Fibroblast of skin of right biceps (primary cell): ENCODE measurements around the gene SQSTM1.

Experiments
- DNase-seq: peaks from one replicate; pipeline ENCODE4 v3.0.0-alpha.2; 2013

Gene SQSTM1

DNA sequence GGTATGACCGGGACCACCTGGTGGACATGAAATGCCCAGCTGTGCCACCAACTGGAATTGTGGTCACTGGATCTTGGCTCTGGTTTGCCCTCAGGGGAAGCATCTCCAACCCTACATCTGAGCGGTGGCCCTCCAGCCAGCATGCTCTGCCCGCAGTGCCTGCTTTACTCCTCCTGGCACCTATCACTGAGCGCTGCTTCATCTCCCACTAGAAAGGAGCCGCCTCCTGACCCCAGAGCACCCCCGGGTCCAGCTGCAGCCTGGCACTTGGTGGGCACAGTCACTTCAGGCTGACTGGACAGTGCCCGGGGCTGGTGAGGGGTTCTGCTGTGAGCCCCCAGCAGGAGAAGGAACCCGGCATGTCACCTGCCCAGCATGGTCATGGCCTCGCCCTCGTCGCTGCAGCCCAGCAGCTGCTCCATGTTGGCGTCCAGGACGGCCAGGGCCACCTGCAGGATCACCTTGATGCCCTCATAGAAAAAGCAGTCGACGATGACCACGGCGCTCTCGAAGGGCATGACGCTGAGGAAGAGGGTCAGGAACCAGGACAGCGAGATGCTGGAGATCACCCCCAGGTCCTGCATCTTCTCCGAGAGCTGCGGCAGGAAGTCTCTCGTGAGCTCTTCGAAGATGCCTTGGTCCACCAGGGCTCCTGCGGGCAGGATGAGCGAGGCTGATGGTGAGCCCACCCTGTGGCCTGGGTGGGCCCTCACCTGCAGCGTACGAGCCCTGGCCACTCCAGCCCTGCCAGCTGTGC is 54.0 kb downstream of the SQSTM1 start:
- DNase-seq, result no peak

GRCh38 chr5:179875741-179876609 is 55.3 kb downstream of the SQSTM1 start:
- DNase-seq, result no peak

- no peak for DNase-seq
Measured at GRCh38 chr5:179876610-179876952, 55.9 kb downstream of the SQSTM1 start.

DNA sequence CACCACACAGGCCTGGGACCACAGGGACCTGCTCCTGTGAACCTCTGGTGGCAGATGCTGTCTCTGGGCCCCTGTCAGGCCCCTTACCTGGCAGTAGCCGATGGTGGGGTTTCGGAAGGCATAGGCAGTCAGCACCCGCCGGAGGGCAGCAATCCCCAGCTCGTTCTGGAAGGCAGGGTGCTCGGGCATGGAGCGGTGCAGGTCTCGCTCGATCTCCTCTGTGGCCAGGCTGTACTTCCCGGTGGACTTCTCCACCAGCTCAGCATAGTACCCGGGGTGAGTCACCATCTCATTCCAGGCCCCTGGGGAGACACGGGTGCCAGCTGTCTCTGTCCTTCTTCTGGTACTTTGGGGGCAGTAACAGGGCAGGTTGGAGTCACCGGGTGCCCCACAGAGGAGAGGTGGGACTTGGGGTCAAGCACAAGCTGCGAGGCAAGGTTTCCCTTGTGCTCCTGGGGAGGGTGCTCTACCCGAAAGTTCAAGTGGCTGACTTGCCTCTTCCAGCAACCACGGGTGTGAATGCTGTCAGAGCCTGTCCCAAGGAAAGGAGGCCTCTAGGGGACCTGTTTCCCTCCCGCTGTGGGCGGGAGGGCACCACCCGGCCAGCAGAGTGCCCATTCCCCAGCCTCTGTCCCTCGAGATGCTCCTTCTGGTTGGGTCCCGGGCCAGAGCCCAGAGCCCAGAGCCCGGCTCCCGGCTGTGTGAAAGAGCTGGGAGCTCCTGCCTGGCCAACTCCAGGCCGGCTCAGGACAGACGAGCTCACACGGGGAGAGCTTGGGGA is 57.7 kb downstream of the SQSTM1 start:
- no peak for DNase-seq

DNA sequence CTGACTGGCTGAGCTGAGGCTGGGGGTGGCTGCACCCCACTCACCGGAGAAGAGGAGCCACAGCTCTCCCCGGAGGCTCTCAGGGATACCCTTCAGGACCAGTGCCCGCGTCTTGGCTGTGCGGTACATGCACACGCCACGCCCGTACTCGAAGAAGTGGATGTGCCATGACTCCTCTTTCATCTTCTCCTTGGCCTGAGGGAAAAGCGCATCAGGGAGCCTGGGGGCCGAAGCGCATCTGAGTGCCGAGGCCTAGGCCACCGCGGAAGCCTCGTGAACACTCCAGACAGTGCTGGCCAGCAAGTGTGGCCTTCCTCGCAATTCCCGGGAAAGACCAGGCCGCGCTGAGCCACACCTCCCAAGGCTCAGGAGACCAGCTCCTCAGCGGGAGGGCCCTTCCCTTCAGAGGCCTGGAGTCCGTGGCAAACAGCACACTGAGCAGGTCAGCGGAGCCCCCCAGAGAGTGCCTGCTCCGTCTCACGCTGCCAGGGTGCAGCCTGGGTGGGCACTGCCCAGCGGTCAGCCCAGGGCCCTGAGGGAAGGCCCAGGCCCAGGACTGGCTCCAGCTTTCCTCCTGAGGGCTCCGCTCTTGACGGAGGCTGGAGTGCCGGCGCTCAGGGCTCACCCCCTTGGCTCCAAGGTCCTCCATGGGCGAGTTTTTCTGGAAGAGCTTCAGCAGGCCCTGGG is 58.4 kb downstream of the SQSTM1 start:
- DNase-seq, result no peak

GRCh38 chr5:179879690-179880010 is 58.9 kb downstream of the SQSTM1 start:
- DNase-seq, result no peak

DNA sequence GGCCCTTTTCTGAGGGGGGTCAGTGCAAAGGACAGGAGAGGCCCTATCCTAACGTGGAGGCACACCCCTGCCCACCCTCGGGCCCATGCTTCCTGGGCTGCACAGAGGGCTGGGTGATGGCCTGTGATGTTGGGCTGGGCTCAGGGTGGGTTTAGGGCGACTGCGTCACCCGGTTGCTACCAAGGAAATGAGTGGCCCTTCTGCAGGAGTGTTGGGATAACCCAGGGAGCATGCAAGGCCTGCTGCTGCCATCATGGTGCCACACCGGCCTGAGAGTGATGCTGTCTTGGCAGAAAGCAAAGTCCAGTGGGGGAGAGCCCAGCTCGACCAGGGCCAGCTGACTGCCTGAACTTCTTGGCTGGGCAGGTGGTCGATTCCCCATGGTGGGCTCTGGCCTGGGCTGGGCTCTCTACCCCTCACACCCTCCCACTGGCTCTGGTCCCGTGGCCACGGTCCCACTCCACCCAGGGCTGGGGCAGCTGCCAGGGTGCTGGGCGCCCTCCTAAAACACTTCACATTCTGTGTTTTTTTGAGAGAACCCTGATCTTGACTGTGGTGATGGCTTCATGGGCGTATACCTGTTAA is 59.5 kb downstream of the SQSTM1 start:
- DNase-seq, result no peak

- DNase-seq, result no peak
Measured at GRCh38 chr5:179880848-179881590, 60.3 kb downstream of the SQSTM1 start.

GRCh38 chr5:179882338-179882737 is 61.6 kb downstream of the SQSTM1 start:
- DNase-seq, result no peak

DNA sequence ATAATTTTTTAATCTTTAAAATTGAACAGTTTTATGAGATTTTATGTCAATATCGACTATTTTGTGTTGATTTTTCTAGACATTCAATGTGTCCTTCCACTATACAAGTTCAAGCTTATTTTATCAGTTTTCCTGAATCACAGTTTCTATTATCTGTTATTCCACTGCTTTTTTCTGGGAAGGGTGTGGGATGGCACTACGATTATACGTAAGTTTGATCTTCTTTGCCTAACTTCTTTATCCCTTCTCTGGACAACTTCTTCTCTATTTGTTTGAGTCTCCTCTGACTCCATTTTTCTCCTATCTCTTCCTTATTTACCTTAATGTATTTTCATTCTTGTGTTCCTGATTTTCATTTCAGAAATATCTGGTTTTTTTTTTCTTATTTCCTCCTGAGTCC is 62.5 kb downstream of the SQSTM1 start:
- no peak for DNase-seq

DNA sequence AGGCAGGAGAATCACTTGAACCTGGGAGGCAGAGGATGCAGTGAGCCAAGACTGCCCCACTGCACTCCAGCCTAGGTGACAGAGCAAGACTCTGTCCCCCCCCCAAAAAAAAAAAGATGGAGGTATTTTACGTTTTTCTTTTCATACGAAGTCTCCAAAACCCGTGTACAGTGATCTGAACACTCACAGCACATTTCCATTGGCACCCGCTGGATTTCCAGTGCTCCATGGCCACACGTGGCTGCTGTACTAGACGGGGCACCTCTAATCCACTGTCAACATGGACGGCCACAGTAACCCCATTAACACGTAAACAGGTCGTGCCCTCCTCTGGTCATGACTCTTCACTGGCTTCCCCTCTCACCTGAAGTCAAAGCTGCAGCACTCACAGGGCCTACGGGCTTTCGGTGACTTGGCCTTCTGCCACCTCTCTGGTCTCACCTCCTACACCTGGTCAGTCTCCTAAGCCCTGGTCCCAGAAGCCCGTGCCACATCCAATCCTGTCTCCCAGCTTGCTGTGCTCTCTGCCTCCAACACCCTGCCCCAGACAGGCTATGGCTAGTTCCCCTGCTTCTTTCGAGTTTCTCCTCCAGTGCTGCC is 64.9 kb downstream of the SQSTM1 start:
- DNase-seq, result no peak

GRCh38 chr5:179886190-179886911 is 65.6 kb downstream of the SQSTM1 start:
- no peak for DNase-seq

DNA sequence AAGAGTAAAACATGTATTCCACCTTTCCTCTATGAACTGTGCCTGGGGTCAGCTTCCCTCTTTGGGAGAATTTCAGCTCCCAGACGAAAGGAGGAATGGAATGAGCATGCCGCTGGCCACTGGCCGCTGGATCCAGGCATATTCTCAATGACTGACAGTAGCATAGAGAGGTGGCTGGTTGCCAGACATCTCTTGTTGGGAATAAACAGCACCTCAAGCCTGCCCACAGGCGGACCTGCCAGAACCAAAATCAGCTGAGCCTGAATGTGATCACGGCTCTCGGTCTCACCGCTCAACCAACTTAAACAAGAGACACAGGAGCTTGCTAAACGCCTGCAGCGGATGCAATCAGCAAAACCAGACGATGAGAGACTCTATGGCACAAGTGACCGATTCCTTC is 66.4 kb downstream of the SQSTM1 start:
- no peak for DNase-seq
